Neuronal stem cell (in vitro differentiated cells): ENCODE results near the gene SYNE2.

Source experiments
- DNase-seq: peaks from one replicate; pipeline ENCODE4 v3.0.0-alpha.2; 2013; ENCODE audit warnings: low spot score
- H2AFZ ChIP-seq: one replicate; pipeline ENCODE4 v1.6.1; 2013; ENCODE audit warnings: mild to moderate bottlenecking, low read length, inconsistent platforms
- H2AK5ac ChIP-seq: 2 replicates; pipeline ENCODE4 v1.6.1; 2013; ENCODE audit warnings: low read depth, mild to moderate bottlenecking, inconsistent platforms, low read length, moderate library complexity, mixed read lengths
- H2BK120ac ChIP-seq: 2 replicates; pipeline ENCODE4 v1.6.1; 2013; ENCODE audit warnings: low read depth, mild to moderate bottlenecking, inconsistent platforms, low read length, moderate library complexity, mixed read lengths
- H2BK12ac ChIP-seq: one replicate; pipeline ENCODE4 v1.6.1; 2013; ENCODE audit warnings: low read length, inconsistent platforms
- H2BK15ac ChIP-seq: 2 replicates; pipeline ENCODE4 v1.6.1; 2013; ENCODE audit warnings: mild to moderate bottlenecking, low read length, inconsistent platforms, mixed read lengths
- H2BK5ac ChIP-seq: one replicate; pipeline ENCODE4 v1.6.1; 2013; ENCODE audit warnings: inconsistent platforms, mild to moderate bottlenecking, low read length, moderate library complexity
- H3K14ac ChIP-seq: one replicate; pipeline ENCODE4 v1.6.1; 2013; ENCODE audit warnings: low read length, inconsistent platforms
- H3K18ac ChIP-seq: 2 replicates; pipeline ENCODE4 v1.6.1; 2013; ENCODE audit warnings: low read length, inconsistent platforms
- H3K23ac ChIP-seq: 2 replicates; pipeline ENCODE4 v1.6.1; 2013; ENCODE audit warnings: low read depth, mild to moderate bottlenecking, mixed read lengths, low read length, inconsistent platforms; ENCODE audit not compliant: poor library complexity
- H3K27ac ChIP-seq: replicated peaks from 3 replicates; pipeline ENCODE4 v1.5.1; 2013; ENCODE audit warnings: low read length, inconsistent platforms
- H3K27me3 ChIP-seq, 3 experiments: 2 replicates each; pipeline ENCODE4 v1.6.1; 2013; ENCODE audit warnings: low read length in 3 of 3, mild to moderate bottlenecking in 2 of 3, inconsistent platforms in 1 of 3, low read depth in 1 of 3, mixed read lengths in 1 of 3, moderate library complexity in 1 of 3; ENCODE audit not compliant: control insufficient read depth in 3 of 3, insufficient read depth in 3 of 3
- H3K36me3 ChIP-seq, 2 donors: replicated peaks in 1 of 2; 2 replicates each; pipeline ENCODE4 v1.6.1; 2013; ENCODE audit warnings: low read length in 2 of 2; ENCODE audit not compliant: control insufficient read depth in 2 of 2, insufficient read depth in 2 of 2
- H3K4ac ChIP-seq: 2 replicates; pipeline ENCODE4 v1.6.1; 2013; ENCODE audit warnings: inconsistent platforms, mild to moderate bottlenecking, low read length, moderate library complexity
- H3K4me1 ChIP-seq, 2 donors: 1 replicate in 1 of 2; 2 replicates in 1 of 2; pipeline ENCODE4 v1.6.1; 2013; ENCODE audit warnings: low read length in 2 of 2, low read depth in 1 of 2; ENCODE audit not compliant: control insufficient read depth in 2 of 2, insufficient read depth in 1 of 2
- H3K4me2 ChIP-seq: one replicate; pipeline ENCODE4 v1.6.1; 2013; ENCODE audit warnings: mild to moderate bottlenecking, low read length, inconsistent platforms; ENCODE audit not compliant: insufficient read depth, poor library complexity, severe bottlenecking
- H3K4me3 ChIP-seq, 2 donors: 2 replicates each; pipeline ENCODE4 v1.5.1; 2013; ENCODE audit warnings: low read length in 2 of 2, mild to moderate bottlenecking in 2 of 2, inconsistent platforms in 1 of 2, moderate library complexity in 1 of 2
- H3K79me1 ChIP-seq: one replicate; pipeline ENCODE4 v1.6.1; 2013; ENCODE audit warnings: low read depth, mild to moderate bottlenecking, inconsistent platforms, low read length, moderate library complexity
- H3K9ac ChIP-seq: one replicate; pipeline ENCODE4 v1.6.1; 2013; ENCODE audit warnings: mild to moderate bottlenecking, low read depth, low read length, inconsistent platforms; ENCODE audit not compliant: poor library complexity
- H3K9me3 ChIP-seq, 2 donors: replicated peaks in 1 of 2; 2 replicates each; pipeline versions ENCODE3 to v1.6.1; 2013; ENCODE audit warnings: low read length in 2 of 2, mild to moderate bottlenecking in 2 of 2, inconsistent platforms in 1 of 2, low read depth in 1 of 2, mixed read lengths in 1 of 2, moderate library complexity in 1 of 2; ENCODE audit not compliant: control insufficient read depth in 2 of 2, insufficient read depth in 1 of 2
- H4K8ac ChIP-seq: one replicate; pipeline ENCODE4 v1.6.1; 2013; ENCODE audit warnings: low read depth, mild to moderate bottlenecking, inconsistent platforms, low read length, moderate library complexity
- H4K91ac ChIP-seq: one replicate; pipeline ENCODE4 v1.6.1; 2013; ENCODE audit warnings: low read length, low read depth, mild to moderate bottlenecking, inconsistent platforms; ENCODE audit not compliant: poor library complexity
- WGBS, 2 donors: extraction: QIAGEN DNeasy Blood & Tissue Kit; methylation state at CpG; one replicate each; pipeline ENCODE4 v1.1.7; 2013; ENCODE audit warnings: missing lambda C conversion rate in 2 of 2, mixed read lengths in 1 of 2; ENCODE audit not compliant: insufficient read length in 2 of 2, insufficient replicate concordance in 1 of 2; ENCODE audit errors: extremely low coverage in 2 of 2; 5-methylcytosine and 5-hydroxymethylcytosine counted together

The SYNE2 gene

GRCh38 chr14:64201921-64202545, 349.2 kb downstream of the SYNE2 start:
- Histone ChIP-seq H3K36me3 (peaks cover 1 to 22% of the 10 kb centered on the region in 2 donors), H3K27me3 (no peaks in the 10 kb centered on the region), H3K9me3 (no peaks in the 10 kb centered on the region), H2AK5ac (no peak overlapping the region), H3K27ac (no peak overlapping the region), H3K18ac (no peak overlapping the region), H2BK15ac (no peak overlapping the region), H3K4me3 (no peak overlapping the region), H3K14ac (no peak overlapping the region), H3K9ac (no peak overlapping the region), H3K79me1 (no peaks in the 10 kb centered on the region), H2BK12ac (no peak overlapping the region), H4K91ac (no peak overlapping the region), H2BK120ac (no peak overlapping the region), H3K4me2 (no peak overlapping the region), H3K23ac (no peak overlapping the region), H2BK5ac (no peak overlapping the region), H2AFZ (no peak overlapping the region), H4K8ac (no peak overlapping the region), H3K4me1 (peaks cover 14 to 22% of the 10 kb centered on the region in 2 donors), H3K4ac (no peak overlapping the region)
- no CpG with 5 or more reads among the region's 18 CpGs for WGBS, 2 donors
- DNase-seq, result no peak

- Histone ChIP-seq H2BK15ac (no peak overlapping the region), H3K36me3 (peaks cover 1 to 24% of the 10 kb centered on the region in 2 donors), H3K9me3 (no peaks in the 10 kb centered on the region), H2BK5ac (no peak overlapping the region), H3K4me3 (no peak overlapping the region), H4K91ac (no peak overlapping the region), H3K9ac (no peak overlapping the region), H3K23ac (no peak overlapping the region), H4K8ac (no peak overlapping the region), H3K4ac (no peak overlapping the region), H3K4me2 (no peak overlapping the region), H3K18ac (no peak overlapping the region), H2BK120ac (no peak overlapping the region), H2BK12ac (no peak overlapping the region), H3K27ac (no peak overlapping the region), H3K79me1 (no peaks in the 10 kb centered on the region), H2AFZ (no peak overlapping the region), H3K14ac (no peak overlapping the region), H3K27me3 (no peaks in the 10 kb centered on the region), H3K4me1 (peaks cover 11 to 16% of the 10 kb centered on the region in 2 donors), H2AK5ac (no peak overlapping the region)
- no peak for DNase-seq
- no CpG with 5 or more reads among the region's 10 CpGs for WGBS, 2 donors
Measured at GRCh38 chr14:64202716-64203115, 349.9 kb downstream of the SYNE2 start.

- Histone ChIP-seq H3K9me3 (no peaks in the 10 kb centered on the region), H3K27me3 (no peaks in the 10 kb centered on the region), H3K27ac (no peak overlapping the region), H2BK5ac (no peak overlapping the region), H3K4me3 (no peak overlapping the region), H4K91ac (no peak overlapping the region), H3K14ac (no peak overlapping the region), H3K4me1 (peaks cover 11 to 14% of the 10 kb centered on the region in 2 donors), H2BK120ac (no peak overlapping the region), H3K79me1 (no peaks in the 10 kb centered on the region), H3K4me2 (no peak overlapping the region), H3K9ac (no peak overlapping the region), H3K18ac (no peak overlapping the region), H2AK5ac (no peak overlapping the region), H2BK15ac (no peak overlapping the region), H2BK12ac (no peak overlapping the region), H4K8ac (no peak overlapping the region), H3K23ac (no peak overlapping the region), H2AFZ (no peak overlapping the region), H3K4ac (no peak overlapping the region), H3K36me3 (peaks cover 6 to 32% of the 10 kb centered on the region in 2 donors)
- DNase-seq, result no peak
- WGBS, 2 donors, result no CpG with 5 or more reads among the region's 4 CpGs
Measured at GRCh38 chr14:64203366-64204006, 350.7 kb downstream of the SYNE2 start.

- H3K4me2 ChIP-seq, result no peak overlapping the region
- H3K79me1 ChIP-seq, result no peaks in the 10 kb centered on the region
- no peaks in the 10 kb centered on the region for H3K27me3 ChIP-seq
- H3K14ac ChIP-seq, result no peak overlapping the region
- H2BK12ac ChIP-seq, result no peak overlapping the region
- DNase-seq, result no peak
- no peak overlapping the region for H3K27ac ChIP-seq
- H3K36me3 ChIP-seq, result peaks cover 32 to 62% of the 10 kb centered on the region in 2 donors
- H2BK5ac ChIP-seq, result no peak overlapping the region
- peaks cover 0 to 2% of the 10 kb centered on the region in 2 donors for H3K9me3 ChIP-seq
- no peak overlapping the region for H3K23ac ChIP-seq
- no peak overlapping the region for H3K4ac ChIP-seq
- H3K4me3 ChIP-seq, result no peak overlapping the region
- no peak overlapping the region for H2BK15ac ChIP-seq
- WGBS, 2 donors, result no CpG with 5 or more reads among the region's 7 CpGs
- H2AK5ac ChIP-seq, result no peak overlapping the region
- peaks cover 5 to 6% of the 10 kb centered on the region in 2 donors for H3K4me1 ChIP-seq
- H4K8ac ChIP-seq, result no peak overlapping the region
- no peak overlapping the region for H2BK120ac ChIP-seq
- no peak overlapping the region for H3K18ac ChIP-seq
- no peak overlapping the region for H2AFZ ChIP-seq
- no peak overlapping the region for H3K9ac ChIP-seq
- no peak overlapping the region for H4K91ac ChIP-seq
Measured at GRCh38 chr14:64208261-64208660, 355.5 kb downstream of the SYNE2 start.
